NCI-H2227 (cell line): ENCODE results near the gene SNORC.

Experiments used
- DNase-seq: peaks from one replicate; lab custom pipeline; 2025; ENCODE audit not compliant: unreplicated experiment; lab: John Stamatoyannopoulos, UW

The SNORC gene

DNA sequence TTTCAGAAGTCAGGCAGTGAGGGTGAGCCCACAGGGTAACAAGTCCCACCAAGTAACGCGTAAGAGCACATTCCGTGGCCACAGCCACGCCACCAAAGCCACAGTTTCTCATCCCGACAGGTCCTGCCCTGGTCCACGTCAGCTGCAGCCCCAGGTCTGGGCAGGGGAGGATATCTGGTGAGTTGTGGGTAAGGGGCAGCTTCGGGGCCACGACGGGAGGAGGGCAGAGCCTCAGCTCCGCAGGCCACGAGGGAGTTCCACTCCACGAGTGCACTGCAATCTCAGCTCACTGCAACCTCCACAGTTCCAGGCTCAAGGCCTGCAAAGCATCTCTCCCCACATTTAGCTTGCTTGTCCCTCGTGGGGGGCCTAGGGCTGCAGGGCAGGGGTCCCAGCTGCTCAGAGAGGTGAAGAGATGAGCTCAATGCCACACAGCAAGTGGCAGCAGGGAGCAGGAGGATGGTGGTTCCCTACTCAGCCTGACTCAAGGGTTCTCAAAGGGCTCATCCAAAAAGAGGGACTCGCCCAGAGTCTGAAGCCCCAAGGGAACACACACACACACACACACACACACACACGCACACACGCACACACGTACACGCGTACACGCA, 12.5 kb downstream of the SNORC start:
- DNase-seq, result no peak

DNA sequence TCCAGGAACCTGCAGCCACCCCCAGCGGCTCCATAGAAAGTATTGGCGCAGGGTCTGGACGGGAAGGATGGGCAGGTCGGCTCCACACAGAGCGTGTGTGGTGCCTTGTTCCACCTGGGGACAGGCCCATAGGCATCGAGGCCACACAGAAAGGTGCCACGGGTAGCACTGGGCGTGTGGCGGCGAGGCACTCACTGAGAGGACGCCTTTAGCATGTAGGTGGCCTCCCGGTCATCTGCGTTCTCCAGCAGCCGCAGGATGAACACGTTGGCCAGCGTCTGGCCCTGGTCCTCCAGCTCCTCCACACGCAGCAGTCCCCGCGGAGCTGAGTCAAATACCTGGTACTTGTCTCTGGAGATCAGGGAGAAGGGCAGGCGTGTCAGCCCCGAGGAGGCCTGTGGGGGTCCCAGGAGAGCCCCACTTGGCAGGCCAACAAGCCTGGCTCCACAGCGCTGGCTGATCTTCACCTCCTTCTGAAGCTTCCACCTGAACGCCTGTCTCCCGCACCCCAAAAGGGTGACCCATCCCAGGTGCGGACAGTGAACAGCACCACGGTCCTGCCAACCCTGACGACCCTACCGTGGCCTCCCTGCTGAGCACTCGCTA, 13.2 kb downstream of the SNORC start:
- DNase-seq, result no peak

DNA sequence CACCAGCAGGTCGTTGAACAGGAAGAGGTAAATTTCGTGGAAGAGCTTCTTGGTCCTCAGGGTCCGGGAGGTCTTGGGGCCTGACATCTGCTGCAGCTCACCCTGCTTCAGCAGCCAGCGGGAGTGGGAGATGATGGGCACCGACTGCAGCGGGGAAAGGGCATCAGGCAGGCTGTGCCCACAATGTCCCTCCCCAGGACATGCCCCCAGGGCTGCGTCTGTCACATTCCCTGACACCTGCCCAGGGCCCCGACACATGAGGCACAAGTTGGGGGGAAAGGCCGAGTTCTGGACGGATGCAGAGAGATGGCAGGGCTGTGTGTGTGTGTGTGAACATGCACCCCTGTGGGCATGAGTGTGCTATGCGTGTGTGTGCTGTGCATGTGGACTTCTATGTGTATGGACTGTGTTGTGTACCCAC, 13.9 kb downstream of the SNORC start:
- DNase-seq, result no peak

DNA sequence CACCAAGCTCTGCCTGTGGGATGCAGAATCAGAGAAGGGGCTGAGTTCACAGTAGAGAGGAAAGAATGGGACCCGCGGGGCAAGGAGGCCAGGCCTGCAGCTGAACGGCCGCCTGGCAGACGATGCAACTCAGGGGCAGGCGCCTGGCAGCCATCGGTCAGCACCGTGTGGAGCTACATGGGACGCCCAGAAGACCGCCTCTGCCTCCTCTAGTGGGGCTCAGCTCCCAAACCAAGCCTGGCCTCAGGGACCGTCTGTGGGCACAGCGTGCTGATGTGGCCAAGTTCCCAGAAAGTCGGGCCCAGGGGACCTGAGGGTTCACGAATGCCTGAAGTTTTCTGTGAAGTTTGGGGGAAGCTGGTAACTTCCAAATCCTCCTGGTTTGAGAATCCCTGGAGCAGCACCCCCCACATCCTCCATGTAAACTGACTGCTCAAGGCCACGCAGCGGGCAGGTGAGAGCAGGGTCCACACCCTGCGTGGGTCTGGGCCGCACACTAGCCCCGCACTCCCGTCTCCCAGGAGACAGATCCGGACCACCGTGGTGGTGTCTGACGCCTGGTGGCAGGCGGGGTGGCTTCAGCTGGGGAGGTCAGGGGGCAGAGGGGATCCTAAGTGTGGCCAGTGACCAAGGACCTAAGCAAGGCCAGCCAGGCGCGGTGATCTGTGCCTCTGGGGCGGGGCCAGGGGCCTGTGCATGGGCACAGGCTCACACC, 14.6 kb downstream of the SNORC start:
- DNase-seq, result no peak

DNA sequence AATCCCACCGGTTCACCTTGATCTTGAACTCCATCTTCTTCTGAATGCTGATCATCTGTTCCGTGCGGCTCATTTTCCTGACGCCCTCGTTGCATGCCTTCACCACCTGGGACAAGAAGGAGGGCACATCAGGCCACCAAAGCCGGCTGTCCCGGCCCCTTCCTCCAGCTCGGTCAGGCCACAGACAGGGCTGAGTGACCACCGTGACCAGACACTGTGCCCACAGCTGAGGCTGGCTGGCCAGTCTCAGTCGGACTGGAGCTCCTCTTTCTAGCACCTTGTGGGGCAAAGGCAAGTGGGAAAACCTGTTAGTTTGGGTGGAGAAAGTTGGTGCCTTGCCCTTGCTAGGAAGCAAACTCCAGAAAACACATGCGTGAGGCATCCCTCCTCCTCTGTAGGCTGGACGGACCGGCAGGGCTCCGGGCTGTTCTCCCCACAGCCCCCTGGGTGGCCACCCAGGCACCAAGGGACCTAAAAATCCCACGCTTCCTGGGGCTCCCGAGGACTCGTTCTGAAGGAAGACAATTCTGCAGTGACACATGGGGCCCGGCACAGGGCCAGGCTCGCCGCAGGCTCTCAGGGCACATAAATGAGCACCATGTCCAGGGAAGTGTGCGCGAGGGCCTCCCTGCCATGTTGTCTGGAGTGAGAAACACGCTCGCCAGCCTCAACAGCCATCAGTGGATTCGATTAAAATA, 15.3 kb downstream of the SNORC start:
- DNase-seq, result no peak

DNA sequence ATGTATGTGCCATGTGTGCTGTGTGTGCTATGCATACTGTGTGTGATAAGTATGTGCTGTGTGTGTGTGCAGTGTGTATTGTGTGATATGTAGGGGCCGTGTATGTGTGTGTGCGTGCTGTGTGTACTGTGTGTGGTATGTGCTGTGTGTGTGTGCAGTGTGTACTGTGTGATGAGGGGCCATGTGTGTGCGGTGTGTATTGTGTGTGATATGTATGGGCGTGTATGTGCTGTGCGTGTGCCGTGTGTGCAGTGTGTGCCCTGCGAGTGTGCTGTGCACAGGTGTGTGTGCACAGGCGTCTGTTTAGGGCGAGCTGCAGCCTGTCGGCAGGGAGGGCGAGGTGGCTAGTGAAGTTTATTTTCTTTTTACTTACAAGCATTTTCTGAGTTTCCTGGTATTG, 16.1 kb downstream of the SNORC start:
- no peak for DNase-seq

DNA sequence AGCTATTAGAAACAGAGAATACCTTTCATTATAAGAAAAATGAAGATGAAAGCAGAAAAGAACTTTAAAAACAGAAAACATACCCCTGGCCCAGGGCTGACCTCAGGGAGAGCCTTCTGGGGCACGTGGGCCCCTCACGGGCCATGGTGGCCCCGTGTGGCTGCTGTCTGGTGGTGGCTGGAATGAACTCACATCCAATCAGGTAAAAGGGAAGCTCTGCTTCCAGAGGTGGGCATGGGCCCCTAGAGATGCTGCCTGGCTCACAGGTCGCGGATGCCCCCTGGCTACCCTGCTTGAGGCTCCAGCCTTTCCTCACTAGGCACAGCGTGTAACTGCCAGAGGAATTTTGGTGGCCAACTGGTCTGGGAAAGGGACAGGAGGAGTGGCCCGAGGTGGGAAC, 16.6 kb downstream of the SNORC start:
- no peak for DNase-seq

DNA sequence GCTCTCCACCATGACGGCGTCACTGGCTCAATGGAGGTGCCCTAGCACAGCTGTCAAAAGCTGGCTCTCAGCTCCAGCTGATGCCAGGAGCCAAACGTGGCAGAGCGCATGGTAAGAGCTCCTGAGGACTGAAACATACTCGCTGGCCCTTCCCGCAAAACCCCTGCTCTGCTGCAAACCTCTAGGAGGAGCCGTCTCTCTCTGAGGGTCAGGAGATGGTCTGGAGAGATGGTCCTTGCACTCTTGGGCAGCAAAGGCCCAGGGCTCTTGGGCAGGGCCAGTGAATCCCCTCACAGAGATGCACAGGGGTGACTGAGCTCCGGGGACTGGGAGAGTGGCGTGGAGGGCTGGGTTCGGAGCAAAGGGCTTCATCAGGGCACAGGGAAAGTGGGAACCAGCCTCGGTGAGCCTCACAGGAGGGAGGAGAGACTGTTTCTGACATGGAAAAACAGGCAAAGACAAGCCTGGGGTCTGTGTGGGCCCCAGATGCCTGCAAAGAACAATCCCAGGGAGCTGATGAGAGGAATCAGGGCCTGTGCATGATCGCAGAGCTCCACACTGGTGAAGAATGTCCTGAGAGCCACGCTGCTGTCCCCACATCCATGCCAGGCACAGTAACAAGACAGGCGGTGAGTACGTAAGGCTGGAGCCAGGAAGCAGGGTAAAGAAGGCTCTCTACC, 17.2 kb downstream of the SNORC start:
- DNase-seq, result no peak

DNA sequence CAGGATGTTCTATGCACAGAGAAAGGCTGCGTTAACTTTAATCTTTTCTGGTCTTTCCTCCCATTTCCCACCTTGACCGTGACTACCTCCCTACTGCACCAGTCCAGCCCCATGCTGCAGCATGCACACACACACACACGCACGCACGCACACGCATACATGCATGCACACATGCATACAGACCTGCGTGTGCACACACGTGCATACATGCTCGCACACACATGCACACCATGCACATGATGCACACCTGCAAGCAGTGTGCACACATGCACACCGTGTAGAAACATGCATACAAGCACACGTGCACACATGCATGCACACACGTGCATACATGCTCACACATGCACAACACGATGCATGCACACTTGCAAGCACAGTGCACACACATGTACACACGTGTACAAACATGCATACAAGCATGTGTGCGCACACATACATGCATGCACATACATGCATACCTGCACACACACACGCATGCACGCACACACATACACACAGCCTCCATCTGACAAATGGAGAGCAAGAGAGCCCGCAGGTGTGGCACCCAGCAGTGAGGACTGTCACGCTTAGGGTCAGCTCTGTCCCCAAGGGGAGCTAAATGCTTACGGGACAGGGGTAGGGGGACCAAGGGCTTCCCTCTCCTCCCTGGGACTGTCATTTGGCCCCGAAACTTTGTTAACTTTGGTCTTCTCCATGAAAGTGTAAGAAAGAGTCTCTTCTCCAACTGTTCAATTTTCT, 18.2 kb downstream of the SNORC start:
- no peak for DNase-seq

DNA sequence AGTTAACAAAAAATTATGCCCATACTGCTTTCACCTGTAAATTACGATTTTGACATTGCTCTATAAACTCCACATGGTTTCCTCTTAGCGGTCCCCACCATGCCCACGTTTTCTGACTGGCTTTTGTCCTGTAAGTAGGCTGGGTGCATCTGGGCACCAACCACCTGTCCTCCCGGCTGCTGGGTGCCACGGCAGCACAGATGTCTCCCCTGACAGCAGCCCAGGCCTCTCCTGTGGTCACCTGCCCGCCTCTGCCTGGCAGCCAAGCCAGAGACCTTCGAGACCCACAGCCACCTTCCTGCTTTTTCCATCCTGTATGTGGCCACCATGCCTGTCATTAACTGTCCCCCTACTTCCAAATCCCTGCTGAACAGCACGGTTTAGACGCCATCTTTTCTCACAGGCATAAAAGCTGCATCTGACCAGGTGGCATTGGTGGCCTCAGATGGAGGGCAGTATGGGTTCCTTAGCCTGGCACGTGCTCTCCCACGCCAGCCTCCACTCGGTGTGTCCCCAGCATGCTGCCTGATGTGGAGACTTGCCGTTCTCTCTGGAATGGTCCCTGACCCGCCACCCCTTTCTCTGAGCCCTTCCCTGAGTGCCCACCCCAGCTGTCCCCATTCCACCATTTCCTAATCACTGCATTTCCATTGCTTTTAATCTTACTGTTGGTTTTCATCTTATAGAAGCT, 18.9 kb downstream of the SNORC start:
- DNase-seq, result no peak

DNA sequence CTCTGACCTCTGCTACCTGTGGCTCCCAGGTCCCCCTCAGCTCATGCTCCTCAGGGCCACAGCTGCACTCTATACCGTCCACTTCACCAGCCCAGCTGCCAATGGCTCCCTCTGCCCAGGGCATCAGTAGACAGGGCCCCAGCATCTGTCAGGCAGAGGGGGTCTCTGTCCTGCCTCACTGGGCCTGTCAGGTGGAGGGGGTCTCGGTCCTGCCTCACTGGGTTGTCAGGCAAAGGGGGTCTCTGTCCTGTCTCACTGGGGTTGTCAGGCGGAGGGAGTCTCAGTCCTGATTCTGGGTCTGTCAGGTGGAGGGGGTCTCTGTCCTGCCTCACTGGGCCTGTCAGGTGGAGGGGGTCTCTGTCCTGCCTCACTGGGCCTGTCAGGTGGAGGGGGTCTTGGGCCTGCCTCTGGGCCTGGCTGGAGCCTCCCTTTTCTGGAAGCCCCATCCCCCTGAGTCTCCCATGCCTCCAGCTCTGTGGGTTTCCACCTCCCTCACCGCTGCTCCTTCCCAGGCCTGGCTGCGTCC, 19.9 kb downstream of the SNORC start:
- no peak for DNase-seq

DNA sequence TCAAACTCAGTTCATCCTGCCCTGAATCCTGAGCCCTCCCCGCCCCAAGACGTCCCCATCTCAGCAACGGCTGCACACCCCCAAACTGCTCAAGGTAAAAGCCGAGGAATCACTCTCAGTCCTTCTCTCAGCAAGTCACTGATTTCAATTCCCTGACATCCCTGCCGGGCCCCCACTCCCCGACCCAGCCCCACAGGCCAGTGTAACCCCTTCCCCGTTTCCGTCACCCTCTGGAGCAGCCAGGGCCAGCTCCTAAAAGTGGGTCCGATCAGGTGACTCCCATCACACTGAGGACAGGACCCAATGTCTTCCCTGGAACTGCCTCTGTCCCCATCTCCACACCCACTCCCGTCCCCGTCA, 20.5 kb downstream of the SNORC start:
- DNase-seq, result no peak

DNA sequence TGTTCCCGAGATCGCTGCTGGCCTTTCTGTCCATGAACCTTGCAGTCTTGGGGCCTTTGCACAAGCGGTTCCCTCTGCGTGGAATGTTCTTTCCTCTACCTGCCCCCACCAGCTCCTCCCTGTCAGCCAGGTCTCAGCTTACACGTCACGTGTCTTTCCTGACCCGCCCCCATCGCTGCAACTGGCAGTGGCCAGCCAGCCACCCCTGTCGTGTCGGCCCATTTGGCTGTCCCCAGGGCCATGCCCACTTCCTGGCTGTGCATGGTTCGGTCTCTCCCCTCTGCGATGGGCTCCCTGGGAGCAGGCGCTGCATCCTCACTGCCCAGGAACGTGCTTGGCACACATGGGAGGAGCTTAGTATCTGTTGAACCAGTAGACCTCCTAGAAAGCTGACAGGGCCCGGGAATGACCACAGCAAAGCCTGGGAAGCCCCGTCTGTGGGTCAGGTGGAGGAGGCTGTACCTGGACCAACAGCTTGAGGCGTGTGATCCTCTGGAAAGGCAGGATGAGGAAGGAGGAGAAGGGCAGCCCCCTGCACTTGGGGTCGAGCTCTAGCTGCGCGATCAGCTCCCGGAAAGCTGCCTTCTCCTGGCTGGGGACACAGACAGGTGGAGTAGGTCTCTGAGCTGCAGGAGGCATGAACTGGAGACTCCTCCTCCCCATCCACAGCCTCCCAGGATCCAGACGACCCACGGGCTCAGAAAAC, 21.0 kb downstream of the SNORC start:
- DNase-seq, result no peak

DNA sequence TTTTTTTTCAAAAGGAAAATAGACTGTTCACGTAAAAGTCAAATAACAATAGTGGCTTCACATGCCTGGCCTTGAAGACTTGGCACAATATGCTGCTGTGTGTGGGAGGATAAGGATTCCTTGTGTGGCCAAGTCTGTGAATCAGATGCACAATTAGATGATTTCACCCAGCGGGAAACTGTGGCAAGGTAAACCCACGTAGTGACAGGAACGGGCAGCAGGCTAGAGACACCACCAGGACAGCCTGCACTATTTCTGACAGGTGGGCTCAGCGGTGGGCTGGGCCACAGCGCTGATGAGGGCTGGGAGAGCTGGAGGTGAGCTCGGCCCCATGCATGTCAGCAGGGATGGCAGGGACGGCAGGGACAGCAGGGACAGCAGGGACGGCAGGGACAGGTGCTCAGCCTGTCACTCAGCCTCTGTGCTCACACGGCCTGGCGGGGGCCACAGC, 21.6 kb downstream of the SNORC start:
- DNase-seq, result no peak

DNA sequence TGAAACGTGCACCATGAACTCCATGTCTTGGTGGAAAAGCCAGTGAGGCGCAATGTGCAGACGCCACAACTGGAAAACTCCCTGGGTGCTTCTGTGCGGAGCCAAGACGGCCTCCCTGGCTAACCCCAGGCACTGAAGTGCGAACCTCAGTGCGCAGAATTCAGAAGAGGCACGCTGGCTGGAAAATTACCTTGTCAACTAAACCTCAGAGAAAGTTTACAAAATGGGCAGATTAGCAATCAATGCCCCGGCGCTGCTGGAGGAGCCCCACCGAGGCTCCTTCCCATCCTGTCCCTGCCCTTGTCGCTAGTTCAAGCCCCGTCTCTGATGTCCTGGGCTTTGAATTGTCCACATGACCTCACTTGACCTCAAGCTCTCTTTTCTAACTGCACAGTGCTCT, 22.2 kb downstream of the SNORC start:
- DNase-seq, result no peak

DNA sequence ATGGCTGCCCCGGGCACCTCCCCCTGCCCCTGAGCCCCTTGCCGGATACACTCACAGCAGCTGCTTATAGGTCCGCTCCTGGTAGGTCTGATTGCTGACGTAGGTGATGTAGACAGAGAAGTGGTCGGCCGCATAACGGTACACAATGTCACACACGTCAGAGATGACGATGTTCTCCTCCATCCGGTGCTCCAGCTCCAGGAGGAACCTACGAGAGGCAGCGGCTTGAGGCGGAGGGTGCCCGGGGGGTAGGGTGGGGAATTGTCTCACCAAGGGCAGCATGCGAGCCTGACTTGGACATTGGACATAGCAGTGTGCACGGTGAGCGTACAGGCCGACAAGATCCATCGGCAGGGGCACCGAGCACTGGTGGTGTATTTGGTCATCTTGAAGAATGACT, 22.8 kb downstream of the SNORC start:
- no peak for DNase-seq

DNA sequence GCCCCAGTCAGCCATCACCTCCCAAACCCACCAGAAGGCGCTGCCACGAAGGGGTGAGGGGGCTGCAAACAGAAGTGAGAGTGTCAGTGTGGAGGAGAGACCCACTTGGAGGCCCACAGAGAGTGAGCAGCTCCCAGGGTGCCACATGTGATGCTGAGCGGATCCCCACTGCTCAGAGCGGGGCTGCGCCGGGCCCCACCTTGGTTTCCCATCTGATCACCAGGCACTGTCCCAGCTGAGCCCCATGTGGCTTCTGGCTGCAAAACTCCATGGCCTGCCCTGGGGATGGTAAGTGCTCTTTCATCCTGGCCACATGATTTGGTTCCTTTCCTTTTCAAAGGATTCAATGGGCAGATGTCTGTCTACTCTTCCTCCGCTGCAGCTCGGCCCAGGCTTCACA, 23.8 kb downstream of the SNORC start:
- DNase-seq, result no peak

DNA sequence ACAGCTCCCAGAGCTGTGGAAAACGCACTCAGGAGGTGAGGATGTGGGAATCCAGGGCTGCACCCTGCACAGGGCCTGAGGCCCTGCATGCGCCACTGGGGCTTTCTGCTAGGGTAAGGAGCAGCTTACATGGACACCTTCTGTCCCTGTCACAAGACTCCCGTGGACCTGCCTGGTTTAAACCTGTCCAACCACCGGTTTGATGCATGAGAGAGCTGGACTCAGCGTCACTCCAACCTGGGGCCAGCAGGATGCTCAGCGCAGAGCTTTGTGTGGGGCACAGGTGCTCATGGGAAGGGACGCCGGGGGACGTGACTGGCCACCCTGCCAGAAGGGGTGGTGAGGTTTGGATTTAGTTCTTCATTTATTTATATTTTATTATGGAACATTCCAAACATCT, 24.2 kb downstream of the SNORC start:
- no peak for DNase-seq

DNA sequence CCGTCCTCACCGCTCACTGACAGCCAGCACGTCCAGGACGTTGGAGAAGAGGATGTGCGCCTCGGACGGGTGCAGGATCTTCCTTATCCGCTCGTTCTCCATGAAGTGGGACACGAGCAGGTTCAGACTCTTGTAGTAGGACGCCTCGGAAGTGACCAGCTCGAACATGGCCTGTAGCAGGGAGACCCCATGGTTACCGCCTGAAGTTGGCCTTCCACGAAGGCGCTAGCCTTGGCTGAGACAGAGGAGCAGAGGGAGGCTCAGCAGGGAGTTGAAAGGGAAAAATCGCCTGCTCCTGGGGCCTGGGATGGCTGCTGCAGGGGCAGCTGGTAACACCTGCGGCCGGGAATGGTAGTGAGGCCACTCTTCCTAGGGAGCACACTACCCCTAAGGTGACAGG, 24.7 kb downstream of the SNORC start:
- DNase-seq, result no peak
